Esophagus muscularis mucosa (tissue), 3 donors: ENCODE data around the gene TXNRD3.

Experiments
- CTCF ChIP-seq, 3 experiments: fragments of 200-600 bp in 2 of 3; fragments of 450-650 bp in 1 of 3; sonication (generic) in 2 of 3; IDR thresholded peaks; one replicate each; pipeline ENCODE4 v1.5.1; 2017 to 2019; ENCODE audit warnings: antibody characterized with exemption in 3 of 3, mild to moderate bottlenecking in 2 of 3, moderate library complexity in 1 of 3
- POLR2A ChIP-seq: fragments of 450-650 bp; IDR thresholded peaks from one replicate; pipeline ENCODE4 v1.6.1; 2017; ENCODE audit warnings: antibody characterized with exemption, moderate library complexity, mild to moderate bottlenecking, low read depth
- POLR2AphosphoS5 ChIP-seq, 2 donors: sonication (generic); formaldehyde crosslinking; IDR thresholded peaks; one replicate each; pipeline ENCODE4 v1.6.1; 2017; ENCODE audit warnings: antibody characterized with exemption in 2 of 2

- TF ChIP-seq CTCF (IDR thresholded peaks at IDR 0.05): no peak
- TF ChIP-seq POLR2A: no peak
- no peak for TF ChIP-seq POLR2AphosphoS5 (IDR thresholded peaks at IDR 0.05)
Observed at GRCh38 chr3:126663257-126663656, 8.3 kb upstream of the TXNRD3 start.
